Cortex of kidney (tissue), 1 donor: ENCODE results near the gene ADGRD1.

ENCODE experiments used
- DNase-seq: peaks from one replicate; lab custom pipeline; 2025; lab: John Stamatoyannopoulos, UW

ADGRD1 gene

DNA sequence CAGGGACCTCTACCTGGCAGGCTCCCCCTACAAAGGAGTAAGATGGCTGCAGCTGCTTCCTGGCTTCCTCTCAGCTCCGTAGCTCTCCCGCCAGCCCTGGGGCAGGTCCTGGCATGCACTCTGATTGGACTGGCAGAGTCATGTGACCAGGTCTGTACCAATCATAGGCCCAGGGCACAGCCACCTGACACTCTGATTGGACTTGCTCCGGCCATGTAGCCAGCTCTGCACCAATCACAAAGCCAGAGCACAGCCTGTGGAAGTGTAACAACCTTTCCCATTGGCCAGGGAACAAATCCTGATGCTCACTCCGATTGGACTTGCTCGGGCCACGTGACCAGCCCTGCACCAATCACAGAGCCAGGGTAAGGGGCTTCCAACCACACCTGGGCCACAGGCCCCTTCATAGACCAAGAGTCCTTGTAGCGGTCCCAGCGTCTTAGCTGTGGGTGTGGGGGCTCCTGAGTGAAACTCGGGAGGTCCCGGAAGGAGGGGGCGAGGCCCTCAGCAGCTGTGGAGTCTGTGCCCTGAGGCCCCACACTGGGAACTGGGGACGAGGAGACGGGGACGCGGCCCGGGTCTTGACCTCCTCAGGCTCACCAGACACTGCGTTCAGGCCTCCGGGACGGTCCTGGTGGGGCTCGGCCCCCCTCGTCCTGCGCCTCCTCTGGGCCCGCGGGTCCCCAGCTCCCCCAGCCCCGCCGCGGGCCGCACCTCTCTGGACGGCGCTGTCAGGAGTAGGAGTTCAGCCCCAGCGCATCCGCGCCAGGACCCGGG, 210.6 kb downstream of the ADGRD1 start:
- no peak for DNase-seq

DNA sequence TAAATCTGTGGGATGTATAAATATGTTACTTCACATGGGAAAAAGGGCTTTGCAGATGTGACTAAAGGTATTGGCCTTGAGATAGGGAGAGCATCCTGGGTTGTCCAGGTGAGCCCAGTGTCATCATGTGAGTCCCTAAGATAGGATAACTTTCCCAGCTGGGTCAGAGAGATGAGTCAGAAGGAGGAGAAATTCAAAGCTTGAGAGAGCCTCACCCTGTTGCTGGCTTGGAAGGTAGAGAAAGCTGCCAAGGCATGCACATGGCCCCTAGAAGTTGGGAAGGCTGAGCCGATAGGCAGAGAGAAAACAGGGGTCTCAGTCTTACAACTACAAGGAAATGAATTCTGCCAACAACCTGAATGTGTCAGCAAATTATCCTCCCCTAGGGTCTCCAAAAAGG, 213.0 kb downstream of the ADGRD1 start:
- DNase-seq = no peak

DNA sequence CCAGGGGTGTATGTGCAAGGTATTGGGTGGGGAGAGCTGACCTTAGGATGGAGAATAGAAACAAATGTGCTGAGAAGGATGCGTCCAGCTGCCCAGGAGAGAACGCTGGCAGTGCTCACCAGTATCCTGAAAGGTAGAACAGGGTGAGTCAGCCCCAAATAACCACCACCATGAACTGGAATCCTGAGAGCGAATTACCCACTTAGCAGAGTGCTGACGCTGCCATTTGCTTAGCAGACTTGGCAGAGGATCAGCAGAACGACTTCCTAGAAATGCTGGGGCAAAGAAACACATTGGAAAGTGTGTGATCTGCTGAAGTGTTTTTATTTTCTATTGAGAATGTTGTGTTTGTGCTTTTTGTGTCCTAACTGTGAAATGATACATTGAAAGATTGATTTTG, 213.6 kb downstream of the ADGRD1 start:
- no peak for DNase-seq

DNA sequence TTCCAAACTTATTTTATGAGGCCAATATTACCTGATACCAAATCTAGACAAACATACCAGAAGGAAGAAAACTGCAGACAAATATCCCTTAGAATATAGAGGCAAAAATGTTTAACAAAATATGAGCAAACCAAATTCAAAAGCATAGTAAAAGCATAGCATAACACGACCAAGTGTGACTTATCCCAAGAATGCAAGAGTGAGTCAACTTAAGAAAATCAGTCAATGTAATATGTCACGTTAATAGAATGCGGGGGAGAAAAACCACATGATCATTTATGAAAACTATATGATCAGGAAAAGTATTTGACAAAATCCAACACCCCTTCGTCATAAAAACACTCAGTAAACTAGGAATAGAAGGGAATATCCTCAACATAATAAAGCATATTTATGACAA, 217.3 kb downstream of the ADGRD1 start:
- no peak for DNase-seq

DNA sequence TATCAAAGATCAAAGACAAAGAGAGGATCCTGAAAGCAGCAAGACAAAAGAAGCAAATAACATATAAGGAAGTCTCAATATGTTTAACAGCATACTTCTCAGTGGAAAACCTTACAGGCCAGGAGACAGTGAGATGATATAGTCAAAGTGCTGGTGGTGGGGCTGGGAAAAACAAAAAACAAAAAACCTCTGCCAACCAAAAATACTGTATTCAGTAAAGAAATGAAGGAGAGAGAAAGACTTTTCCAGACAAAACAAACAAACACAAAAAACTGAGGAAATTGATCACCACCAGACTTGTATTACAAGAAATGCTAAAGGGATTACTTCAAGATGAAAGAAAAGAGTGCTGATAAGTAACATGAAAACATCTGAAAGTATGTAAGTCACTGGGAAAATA, 221.2 kb downstream of the ADGRD1 start:
- no peak for DNase-seq

DNA sequence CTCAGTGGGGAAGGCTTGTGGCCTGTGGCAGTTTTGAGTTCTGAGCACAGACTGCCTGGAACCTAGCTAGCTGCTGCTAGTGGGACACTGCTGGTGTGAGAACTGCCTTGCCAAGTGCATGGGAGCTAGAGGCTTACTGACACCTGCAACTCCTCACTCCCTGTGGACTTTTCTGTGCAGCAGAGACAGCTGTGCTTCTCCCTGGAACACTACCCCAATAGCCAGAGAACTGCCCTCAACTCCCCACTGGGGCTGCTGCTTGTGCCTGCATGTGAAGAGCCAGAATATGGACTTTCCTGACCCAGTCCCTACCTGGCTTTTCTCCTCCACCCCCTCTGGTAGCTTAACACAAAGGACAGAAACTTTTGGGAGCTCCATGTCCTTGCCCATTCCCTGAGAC, 222.6 kb downstream of the ADGRD1 start:
- DNase-seq = no peak

DNA sequence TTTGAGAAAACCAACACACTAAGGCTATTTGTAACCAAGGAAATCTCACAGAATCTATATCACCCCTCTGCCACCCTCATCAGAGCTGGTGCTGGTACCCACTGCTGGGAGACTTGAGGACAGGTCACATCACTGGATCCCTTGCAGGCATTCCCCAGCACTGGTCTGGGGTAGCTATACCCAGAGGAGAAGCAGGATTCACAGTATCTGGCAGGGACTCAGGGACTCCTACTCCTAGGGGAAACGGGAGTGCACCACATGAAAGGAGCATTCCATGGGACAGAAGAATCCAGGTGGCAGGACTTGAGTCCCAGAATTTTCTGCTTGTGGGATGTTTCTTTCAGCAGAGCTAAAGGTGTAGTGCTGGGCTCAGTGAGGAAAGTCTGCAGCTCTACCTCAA, 223.2 kb downstream of the ADGRD1 start:
- DNase-seq = no peak

DNA sequence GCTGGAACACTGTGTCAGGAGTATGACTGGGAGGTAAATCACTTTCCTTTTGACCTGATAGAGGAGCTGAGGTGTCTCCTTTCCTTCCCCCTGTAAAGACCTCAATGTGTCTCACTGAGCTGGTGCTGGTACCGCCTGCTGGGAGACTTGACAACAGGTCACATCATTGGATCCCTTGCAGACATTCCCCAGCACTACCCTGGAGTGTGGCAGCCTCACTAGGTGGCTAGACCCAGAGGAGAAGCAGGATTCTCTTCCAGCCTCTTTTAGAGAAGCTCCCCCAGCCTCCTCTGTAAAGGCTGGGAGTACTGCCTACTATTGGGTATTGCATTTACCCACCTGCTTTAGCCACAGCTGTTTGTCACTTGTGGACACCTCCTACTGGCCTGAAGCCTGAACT, 223.9 kb downstream of the ADGRD1 start:
- no peak for DNase-seq

DNA sequence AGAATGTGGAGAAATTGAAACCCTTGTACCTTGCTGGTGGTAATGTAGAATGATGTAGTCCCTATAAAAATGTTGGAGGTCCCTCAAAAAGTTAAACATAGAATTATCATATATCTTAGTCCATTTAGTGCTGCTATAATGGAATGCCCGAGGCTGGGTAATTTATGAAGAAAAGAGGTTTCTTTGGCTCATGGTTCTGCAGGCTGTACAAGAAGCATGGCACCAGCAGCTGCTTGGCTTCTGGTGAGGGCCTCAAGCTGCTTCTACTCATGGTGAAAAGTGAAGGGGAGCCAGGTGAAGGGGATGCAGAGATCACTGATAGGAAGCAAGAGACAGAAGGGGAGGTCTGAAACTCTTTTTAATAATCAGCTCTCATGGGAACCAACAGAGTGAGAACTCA, 233.9 kb downstream of the ADGRD1 start:
- no peak for DNase-seq

DNA sequence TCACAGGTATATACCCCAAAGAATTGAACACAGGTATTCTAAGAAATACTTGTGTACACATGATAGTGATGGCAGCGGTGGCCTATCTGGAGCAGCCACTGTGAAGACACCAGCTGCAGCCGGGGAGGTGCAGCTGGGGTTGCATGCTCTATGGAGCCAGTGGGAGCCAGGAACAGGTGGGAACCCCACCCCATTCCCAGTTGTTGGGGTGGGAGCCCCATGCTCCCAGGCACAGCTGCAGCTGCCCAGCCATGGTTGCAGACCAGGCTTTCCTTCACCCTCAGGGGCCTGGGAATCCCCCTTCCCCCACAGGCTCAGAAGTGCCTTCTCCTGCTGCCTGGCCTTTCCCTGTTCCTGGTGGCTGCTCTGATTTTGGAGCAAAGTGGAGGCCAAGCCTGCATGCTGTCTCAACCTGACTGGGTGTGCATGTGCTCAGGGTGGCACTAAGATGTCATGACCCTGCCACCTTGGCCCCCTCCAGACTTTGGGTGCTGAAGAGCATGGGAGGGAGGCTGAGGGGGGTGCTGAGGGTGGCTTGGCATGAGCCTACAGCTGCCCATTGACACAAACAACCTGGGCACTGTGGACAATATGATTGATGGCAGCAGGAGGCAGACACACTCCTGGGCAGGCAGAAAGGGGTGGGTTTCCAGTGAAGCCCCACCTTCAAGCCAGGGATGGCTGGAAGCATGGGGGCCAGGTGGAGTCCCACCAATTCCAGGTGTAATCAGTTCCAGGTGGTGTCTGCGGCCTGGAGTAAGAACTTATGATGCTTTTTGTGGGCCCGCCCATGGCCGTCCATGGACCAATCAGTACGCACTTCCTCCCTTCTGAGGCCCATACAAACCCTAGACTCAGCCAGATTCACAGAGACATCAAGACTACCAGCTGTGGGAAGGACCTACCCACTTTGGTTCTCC, 234.7 kb downstream of the ADGRD1 start:
- DNase-seq = no peak

DNA sequence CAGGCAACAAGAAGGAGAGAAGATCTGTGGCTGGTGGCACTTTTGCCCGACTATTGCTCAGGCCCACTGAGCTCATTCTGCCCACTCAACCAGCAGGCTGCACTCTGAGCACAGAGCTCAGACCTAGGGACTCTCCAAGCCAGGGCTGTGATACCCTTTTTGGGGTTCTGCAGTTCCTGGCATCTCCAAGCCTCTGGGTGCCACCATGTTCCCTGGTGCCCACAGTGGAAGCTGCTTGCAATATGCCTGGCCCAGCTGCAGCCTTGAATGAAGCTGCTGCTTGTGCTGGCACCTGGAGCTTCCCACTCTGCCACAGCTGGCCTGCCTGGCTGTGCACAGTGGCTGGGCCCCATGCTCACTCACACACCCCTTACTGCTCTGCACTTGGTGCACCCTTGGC, 236.1 kb downstream of the ADGRD1 start:
- no peak for DNase-seq

DNA sequence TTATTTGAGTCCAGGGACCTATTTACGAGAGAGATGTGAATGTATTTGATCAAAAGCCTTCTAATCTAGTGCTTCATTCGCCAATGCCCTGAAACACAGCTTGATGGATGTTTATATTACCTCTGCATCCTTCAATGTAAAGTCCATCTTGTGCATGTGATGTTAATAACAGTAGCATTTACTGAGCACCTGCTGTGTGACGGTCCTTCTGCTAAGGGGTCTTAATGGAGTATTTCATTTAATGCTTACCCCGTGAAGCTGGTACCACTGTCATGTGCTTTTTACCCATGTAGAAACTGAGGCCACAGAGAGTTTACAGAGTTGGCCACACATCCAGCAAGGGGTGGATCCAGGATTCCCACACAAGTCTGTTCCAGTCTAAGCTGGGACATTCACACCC, 237.3 kb downstream of the ADGRD1 start:
- DNase-seq = no peak
